GM12878 (cell line): ENCODE data around the gene MAST2. TPM values are rescaled to one million over a fixed set of nuclear protein-coding genes. Genes with fewer than 3 reads are reported as not detected.

ENCODE experiments used
- ATAC-seq: fragments of 200-7000 bp; cut with Tn5 transposase; 3 replicates; pipeline ENCODE4 v1.9.1; 2020; ENCODE audit warnings: mild to moderate bottlenecking, moderate library complexity
- BruUV-seq: library from RNA; stranded (reverse); fragments of 400-500 nt; replicated peaks from 2 replicates; lab custom pipeline; 2021; lab: Mats Ljungman, UMichigan
- CTCF ChIA-PET: fragments of 300-600 bp; sonication (Branson Sonifier 250); formaldehyde crosslinking; extraction: SDS; loops from one replicate; lab custom pipeline; 2021; ENCODE audit warnings: inconsistent platforms; lab: Yijun Ruan, JAX
- POLR2A ChIA-PET: fragments of 350-600 bp; formaldehyde crosslinking; extraction: SDS; loops from one replicate; lab custom pipeline; 2021; ENCODE audit warnings: inconsistent platforms; lab: Charles Lee
- RAD21 ChIA-PET: fragments of 300-600 bp; sonication (Branson Sonifier 250); formaldehyde crosslinking; loops from one replicate; lab custom pipeline; 2023; ENCODE audit warnings: antibody characterized with exemption; ENCODE audit not compliant: unreplicated experiment; lab: Charles Lee
- SMC1A ChIA-PET: fragments of 300-600 bp; sonication (Branson Sonifier 250); formaldehyde crosslinking; loops from one replicate; lab custom pipeline; 2023; ENCODE audit not compliant: unreplicated experiment, uncharacterized antibody; lab: Charles Lee
- DNase-seq: peaks from one replicate; pipeline ENCODE4 v3.0.0-alpha.2; 2011; ENCODE audit warnings: low read depth, low spot score
- FAIRE-seq: peaks from 3 replicates; lab custom pipeline; 2011; peaks lifted over from hg19 to GRCh38; lab: Jason Lieb, UNC
- H2AFZ ChIP-seq: 2 replicates; pipeline ENCODE4 v1.6.0; 2011; ENCODE audit warnings: low read depth, low read length, control low read depth; ENCODE audit not compliant: control insufficient read depth
- H3K27ac ChIP-seq: 2 replicates; pipeline ENCODE4 v1.5.1; 2011; ENCODE audit warnings: control low read depth; ENCODE audit not compliant: control insufficient read depth, insufficient read depth
- H3K27me3 ChIP-seq, 2 experiments: replicated peaks in 1 of 2; 2 replicates each; pipeline versions ENCODE4 v1.6.0 to v1.6.1; 2011; ENCODE audit warnings: low read length in 1 of 2; ENCODE audit not compliant: control insufficient read depth in 2 of 2, insufficient read depth in 2 of 2
- H3K36me3 ChIP-seq, 2 experiments: 2 replicates each; pipeline ENCODE4 v1.5.1; 2011; ENCODE audit warnings: low read length in 1 of 2; ENCODE audit not compliant: control insufficient read depth in 2 of 2, insufficient read depth in 2 of 2
- H3K4me1 ChIP-seq: 2 replicates; pipeline ENCODE4 v1.6.1; 2011; ENCODE audit warnings: mild to moderate bottlenecking, low read length, moderate library complexity, mixed read lengths; ENCODE audit not compliant: control insufficient read depth, insufficient read depth
- H3K4me2 ChIP-seq: 2 replicates; pipeline ENCODE4 v1.6.0; 2011; ENCODE audit warnings: control low read depth; ENCODE audit not compliant: control insufficient read depth, insufficient read depth
- H3K4me3 ChIP-seq: fragments of 200-600 bp; sonication (generic); 2 replicates; pipeline ENCODE4 v1.5.1; 2016
- H3K79me2 ChIP-seq: 2 replicates; pipeline ENCODE4 v1.6.0; 2011; ENCODE audit warnings: low read length; ENCODE audit not compliant: control insufficient read depth, insufficient read depth
- H3K9ac ChIP-seq: 2 replicates; pipeline ENCODE4 v1.8.0; 2011; ENCODE audit warnings: low read length, control low read depth, mixed read lengths; ENCODE audit not compliant: control insufficient read depth, insufficient read depth
- H3K9me3 ChIP-seq: replicated peaks from 3 replicates; pipeline ENCODE4 v1.5.1; 2011; ENCODE audit warnings: mild to moderate bottlenecking, low read length; ENCODE audit not compliant: control insufficient read depth, insufficient read depth
- H4K20me1 ChIP-seq: 2 replicates; pipeline ENCODE4 v1.6.0; 2011; ENCODE audit not compliant: control insufficient read depth, insufficient read depth
- ASH2L ChIP-seq: fragments of 300-600, 200-600 bp; sonication (generic); IDR thresholded peaks from 2 replicates; pipeline ENCODE4 v1.6.1; 2017; ENCODE audit warnings: low read depth, mild to moderate bottlenecking, borderline replicate concordance
- ATF2 ChIP-seq: IDR thresholded peaks from 2 replicates; pipeline ENCODE4 v1.6.1; 2012; ENCODE audit warnings: low read length, inconsistent platforms
- CREB1 ChIP-seq: IDR thresholded peaks from 2 replicates; pipeline ENCODE4 v1.6.1; 2012; ENCODE audit warnings: low read depth, mild to moderate bottlenecking, inconsistent platforms
- DPF2 ChIP-seq: fragments of 450-650 bp; IDR thresholded peaks from 2 replicates; pipeline ENCODE4 v1.6.1; 2017; ENCODE audit warnings: mild to moderate bottlenecking
- FOXK2 ChIP-seq: fragments of 450-650 bp; IDR thresholded peaks from 2 replicates; pipeline ENCODE4 v1.6.1; 2017; ENCODE audit warnings: mild to moderate bottlenecking, moderate library complexity
- MEF2B ChIP-seq: fragments of 450-650 bp; IDR thresholded peaks from 2 replicates; pipeline ENCODE4 v1.6.1; 2018; ENCODE audit warnings: mild to moderate bottlenecking, moderate library complexity; ENCODE audit not compliant: partially characterized antibody, poor library complexity, severe bottlenecking
- MYB ChIP-seq: fragments of 150-350 bp; IDR thresholded peaks from 2 replicates; pipeline ENCODE4 v1.6.1; 2014; ENCODE audit warnings: mild to moderate bottlenecking, low read depth, low read length, borderline replicate concordance
- RELA ChIP-seq: fragments of 450-650 bp; IDR thresholded peaks from 2 replicates; pipeline ENCODE4 v1.8.0; 2014; ENCODE audit warnings: borderline replicate concordance; ENCODE audit not compliant: partially characterized antibody
- SIN3A ChIP-seq: IDR thresholded peaks from 2 replicates; pipeline ENCODE4 v1.6.1; 2012; ENCODE audit warnings: low read depth, low read length, improper control_type of control experiment
- SMARCA5 ChIP-seq: fragments of 450-650 bp; IDR thresholded peaks from 2 replicates; pipeline ENCODE4 v1.6.1; 2017; ENCODE audit warnings: mild to moderate bottlenecking
- SUZ12 ChIP-seq: fragments of 200-600 bp; sonication (generic); IDR thresholded peaks from one replicate; pipeline ENCODE4 v1.6.1; 2018; ENCODE audit warnings: antibody characterized with exemption, mild to moderate bottlenecking; ENCODE audit not compliant: unreplicated experiment
- ZNF274 ChIP-seq: IDR thresholded peaks from one replicate; pipeline ENCODE4 v1.8.0; 2011; ENCODE audit not compliant: insufficient read length, insufficient read depth
- ZNF622 ChIP-seq: fragments of 450-650 bp; IDR thresholded peaks from 2 replicates; pipeline ENCODE4 v1.6.1; 2017; ENCODE audit warnings: mild to moderate bottlenecking, inconsistent platforms
- WGBS: methylation state at CpG from one replicate; pipeline ENCODE4 v1.1.6; 2016; ENCODE audit warnings: low lambda C conversion rate; ENCODE audit not compliant: insufficient replicate concordance, insufficient coverage; ENCODE audit errors: missing lambda C conversion rate; 5-methylcytosine and 5-hydroxymethylcytosine counted together
- in situ Hi-C: fragments of 300-500 bp; cut with MboI; formaldehyde crosslinking; loops from 9 replicates; pipeline ENCODE4 v1.14.3; 2018; ENCODE audit warnings: mixed read lengths
- intact Hi-C: fragments of 100-400 bp; cut with micrococcal nuclease; formaldehyde crosslinking; loops from one replicate; pipeline ENCODE4 v1.14.2; 2022; ENCODE audit not compliant: unreplicated experiment
- polyA plus RNA-seq, 11 experiments: library from polyadenylated mRNA; depleted of rRNA in 4 of 11; unstranded in 6 of 11; stranded (reverse) in 5 of 11; fragments of >200 nt; fragmentation: Nextera tagmentation in 4 of 11; fragmentation: Illumina TruSeq in 1 of 11; extraction: Ambion mirVana in 4 of 11; extraction: Trizol in 1 of 11; gene quantifications; 1 replicate in 1 of 11; 2 replicates in 10 of 11; pipeline versions ENCODE4 v1.2.1 to v1.2.3, GENCODE V29; 2011 to 2016; ENCODE audit warnings: inconsistent platforms in 2 of 11, missing spikeins in 2 of 11, low read depth in 1 of 11
- total RNA-seq, 4 experiments: library from RNA; depleted of rRNA in 3 of 4; stranded (reverse); fragments of >200 nt in 3 of 4; fragmentation: Illumina TruSeq in 1 of 4; extraction: Trizol in 1 of 4; gene quantifications; 2 replicates each; pipeline versions ENCODE4 v1.2.1 to v1.2.3, GENCODE V29; 2013 to 2021
- TF ChIP-seq, protein P1 (sequence below): fragments of 450-650 bp; IDR thresholded peaks from 2 replicates; pipeline ENCODE4 v1.6.1; 2018; ENCODE audit warnings: borderline replicate concordance, mild to moderate bottlenecking; ENCODE audit not compliant: partially characterized antibody

Gene MAST2
- total and polyA plus RNA-seq, 10 of the 15 experiments (the other 5 are each of a cell fraction or from before 2014, with no cell fraction given), result 1.0 to 28.7 (median 13.8) TPM

- ChIA-PET CTCF (interaction anchor here (0.6 to 1.1 kb wide), 2 partner anchors 11 to 788 kb away, joined by 3 read pairs; no protein-coding TSS in a partner anchor), SMC1A (interaction anchor here (1.3 kb wide), 1 partner anchor 10 kb away, joined by 3 read pairs; no protein-coding TSS in a partner anchor), POLR2A (no interaction called here), RAD21 (no interaction called here)
- Histone ChIP-seq H3K9me3 (no peaks in the 10 kb centered on the region), H3K4me1 (peaks cover 20% of the 10 kb centered on the region), H3K36me3 (no peaks in the 10 kb centered on the region; a peak in 1 of 4 replicates), H3K9ac (no peak overlapping the region), H3K4me2 (no peak overlapping the region), H3K27ac (no peak overlapping the region), H4K20me1 (no peaks in the 10 kb centered on the region), H3K27me3 (no peaks in the 10 kb centered on the region), H3K79me2 (no peaks in the 10 kb centered on the region), H2AFZ (no peak overlapping the region), H3K4me3 (no peak overlapping the region)
- FAIRE-seq, result no peak
- BruUV-seq, result no TSS peak
- TF ChIP-seq ATF2 (no peak), SIN3A (no peak), ZNF622 (no peak), SUZ12 (no peak), MEF2B (no peak), MYB (no peak), CREB1 (no peak), FOXK2 (no peak), RELA (no peak), SMARCA5 (no peak), ASH2L (no peak), ZNF274 (no peak), DPF2 (no peak)
- TF ChIP-seq, protein P1, sequence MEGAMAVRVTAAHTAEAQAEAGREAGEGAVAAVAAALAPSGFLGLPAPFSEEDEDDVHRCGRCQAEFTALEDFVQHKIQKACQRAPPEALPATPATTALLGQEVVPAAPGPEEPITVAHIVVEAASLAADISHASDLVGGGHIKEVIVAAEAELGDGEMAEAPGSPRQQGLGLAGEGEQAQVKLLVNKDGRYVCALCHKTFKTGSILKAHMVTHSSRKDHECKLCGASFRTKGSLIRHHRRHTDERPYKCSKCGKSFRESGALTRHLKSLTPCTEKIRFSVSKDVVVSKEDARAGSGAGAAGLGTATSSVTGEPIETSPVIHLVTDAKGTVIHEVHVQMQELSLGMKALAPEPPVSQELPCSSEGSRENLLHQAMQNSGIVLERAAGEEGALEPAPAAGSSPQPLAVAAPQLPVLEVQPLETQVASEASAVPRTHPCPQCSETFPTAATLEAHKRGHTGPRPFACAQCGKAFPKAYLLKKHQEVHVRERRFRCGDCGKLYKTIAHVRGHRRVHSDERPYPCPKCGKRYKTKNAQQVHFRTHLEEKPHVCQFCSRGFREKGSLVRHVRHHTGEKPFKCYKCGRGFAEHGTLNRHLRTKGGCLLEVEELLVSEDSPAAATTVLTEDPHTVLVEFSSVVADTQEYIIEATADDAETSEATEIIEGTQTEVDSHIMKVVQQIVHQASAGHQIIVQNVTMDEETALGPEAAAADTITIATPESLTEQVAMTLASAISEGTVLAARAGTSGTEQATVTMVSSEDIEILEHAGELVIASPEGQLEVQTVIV, result no peak
- in situ Hi-C loops (no loop called here), intact Hi-C loops (no loop called here)
- no peak for DNase-seq
- 92% methylated on average over 1 of the region's 1 CpG for WGBS
- no peak for ATAC-seq
Observed at GRCh38 chr1:45924736-45925135, 121.3 kb downstream of the MAST2 start.
